K562 (cell line): Measurements from ENCODE around the gene PAIP1. TPM values are rescaled to one million over a fixed set of nuclear protein-coding genes. Genes with fewer than 3 reads are reported as not detected.

Experiments
- LARP7 ChIP-seq: fragments of 450-650 bp; IDR thresholded peaks from 2 replicates; pipeline ENCODE4 v1.6.1; 2016
- polyA plus RNA-seq, 8 experiments: library from polyadenylated mRNA; depleted of rRNA in 4 of 8; stranded (reverse) in 5 of 8; unstranded in 3 of 8; fragments of >200 nt; fragmentation: Nextera tagmentation in 2 of 8; fragmentation: Illumina TruSeq in 1 of 8; extraction: Ambion mirVana in 2 of 8; extraction: Trizol in 1 of 8; gene quantifications; 2 replicates each; pipeline versions ENCODE4 v1.2.1 to v1.2.3, GENCODE V29; 2011 to 2014; ENCODE audit warnings: inconsistent platforms in 1 of 8, missing spikeins in 1 of 8
- total RNA-seq, 7 experiments: library from RNA; depleted of rRNA in 6 of 7; stranded (reverse); fragments of >200 nt in 6 of 7; fragmentation: Illumina TruSeq in 2 of 7; extraction: Trizol in 2 of 7; gene quantifications; 2 replicates each; pipeline versions ENCODE4 v1.2.1 to v1.2.3, GENCODE V29; 2011 to 2021; ENCODE audit warnings: low replicate concordance in 1 of 7
- TF ChIP-seq, protein P1 (sequence below), 2 experiments: fragments of 450-650 bp in 1 of 2; sonication (generic) in 1 of 2; formaldehyde crosslinking in 1 of 2; IDR thresholded peaks; 2 replicates each; pipeline versions ENCODE4 v1.7.1 to v1.9.0; 2016 to 2022; ENCODE audit warnings: inconsistent platforms in 1 of 2, mild to moderate bottlenecking in 1 of 2, missing genetic modification reagents in 1 of 2
- TF ChIP-seq, protein P2 (sequence below), 2 experiments: fragments of 450-650 bp; IDR thresholded peaks; 2 replicates each; pipeline ENCODE4 v1.6.1; 2018; ENCODE audit warnings: mild to moderate bottlenecking in 2 of 2, low read depth in 1 of 2; ENCODE audit not compliant: partially characterized antibody in 2 of 2
- TF ChIP-seq, protein P3 (sequence below): fragments of 250-450 bp; sonication (Bioruptor Pico); IDR thresholded peaks from 2 replicates; pipeline ENCODE4 v1.4.0; 2020; ENCODE audit warnings: borderline replicate concordance
- TF ChIP-seq, protein P4 (sequence below), 2 experiments: fragments of 450-650 bp in 1 of 2; sonication (generic) in 1 of 2; formaldehyde crosslinking; conservative IDR thresholded peaks; 2 replicates each; pipeline versions ENCODE4 v1.4.0 to v1.8.1; 2020 to 2022; ENCODE audit warnings: mild to moderate bottlenecking in 1 of 2, missing genetic modification reagents in 1 of 2

PAIP1 gene
- total and polyA plus RNA-seq, 9 of the 15 experiments (the other 6 are each of a cell fraction or from before 2014, with no cell fraction given), result 51.7 to 181 (median 102) TPM

DNA sequence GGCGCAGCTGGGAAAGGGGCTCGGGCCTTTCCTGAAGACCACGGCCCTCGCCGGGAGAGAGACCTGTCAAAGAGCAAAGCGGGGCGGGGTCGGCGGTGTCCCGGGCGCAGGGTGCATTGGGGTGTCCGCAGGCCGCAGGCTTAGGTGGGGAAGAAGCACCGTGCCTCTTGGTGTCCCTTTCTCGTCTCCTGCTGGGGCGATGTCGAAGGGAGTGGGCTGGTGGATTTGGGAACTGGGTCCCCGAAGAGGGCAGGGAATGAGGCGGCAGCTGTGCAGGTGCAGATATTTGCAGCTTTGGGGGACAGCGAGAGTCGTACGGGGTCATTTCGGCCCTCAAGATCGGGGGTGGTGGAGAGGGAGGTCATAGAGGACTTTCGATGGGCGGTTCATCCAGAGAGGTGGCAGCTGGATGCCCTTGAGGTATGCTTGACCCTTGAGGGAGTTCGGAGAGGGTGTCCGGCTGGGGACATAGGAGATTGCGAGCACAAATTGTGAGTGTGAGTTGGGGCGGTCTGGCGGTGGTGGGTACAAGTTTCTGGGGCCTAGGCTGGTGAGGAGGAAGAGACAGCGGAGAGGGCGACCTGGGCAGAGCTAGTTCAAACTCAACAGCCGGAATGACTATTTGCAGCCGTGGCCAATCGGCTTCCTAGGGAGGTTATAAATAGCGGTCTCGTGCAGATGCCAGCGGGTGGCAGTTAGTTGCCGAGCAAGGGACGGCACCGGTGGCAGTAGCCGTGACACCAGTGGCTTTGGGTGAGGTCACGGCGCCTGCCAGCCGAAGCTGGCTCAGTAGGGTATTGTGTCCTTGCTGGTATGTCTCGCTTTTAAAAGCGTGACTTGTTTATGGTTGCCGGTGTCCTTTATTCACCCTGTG, 46.7 kb upstream of the PAIP1 start (continued):
- TF ChIP-seq, protein P1, sequence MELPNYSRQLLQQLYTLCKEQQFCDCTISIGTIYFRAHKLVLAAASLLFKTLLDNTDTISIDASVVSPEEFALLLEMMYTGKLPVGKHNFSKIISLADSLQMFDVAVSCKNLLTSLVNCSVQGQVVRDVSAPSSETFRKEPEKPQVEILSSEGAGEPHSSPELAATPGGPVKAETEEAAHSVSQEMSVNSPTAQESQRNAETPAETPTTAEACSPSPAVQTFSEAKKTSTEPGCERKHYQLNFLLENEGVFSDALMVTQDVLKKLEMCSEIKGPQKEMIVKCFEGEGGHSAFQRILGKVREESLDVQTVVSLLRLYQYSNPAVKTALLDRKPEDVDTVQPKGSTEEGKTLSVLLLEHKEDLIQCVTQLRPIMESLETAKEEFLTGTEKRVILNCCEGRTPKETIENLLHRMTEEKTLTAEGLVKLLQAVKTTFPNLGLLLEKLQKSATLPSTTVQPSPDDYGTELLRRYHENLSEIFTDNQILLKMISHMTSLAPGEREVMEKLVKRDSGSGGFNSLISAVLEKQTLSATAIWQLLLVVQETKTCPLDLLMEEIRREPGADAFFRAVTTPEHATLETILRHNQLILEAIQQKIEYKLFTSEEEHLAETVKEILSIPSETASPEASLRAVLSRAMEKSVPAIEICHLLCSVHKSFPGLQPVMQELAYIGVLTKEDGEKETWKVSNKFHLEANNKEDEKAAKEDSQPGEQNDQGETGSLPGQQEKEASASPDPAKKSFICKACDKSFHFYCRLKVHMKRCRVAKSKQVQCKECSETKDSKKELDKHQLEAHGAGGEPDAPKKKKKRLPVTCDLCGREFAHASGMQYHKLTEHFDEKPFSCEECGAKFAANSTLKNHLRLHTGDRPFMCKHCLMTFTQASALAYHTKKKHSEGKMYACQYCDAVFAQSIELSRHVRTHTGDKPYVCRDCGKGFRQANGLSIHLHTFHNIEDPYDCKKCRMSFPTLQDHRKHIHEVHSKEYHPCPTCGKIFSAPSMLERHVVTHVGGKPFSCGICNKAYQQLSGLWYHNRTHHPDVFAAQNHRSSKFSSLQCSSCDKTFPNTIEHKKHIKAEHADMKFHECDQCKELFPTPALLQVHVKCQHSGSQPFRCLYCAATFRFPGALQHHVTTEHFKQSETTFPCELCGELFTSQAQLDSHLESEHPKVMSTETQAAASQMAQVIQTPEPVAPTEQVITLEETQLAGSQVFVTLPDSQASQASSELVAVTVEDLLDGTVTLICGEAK (IDR thresholded peaks at IDR 0.05), result peak; percentile 43; the same call in 1 of the 2 replicates
- TF ChIP-seq, protein P1 (CRISPR knock-in tag; IDR thresholded peaks at IDR 0.05), result no peak
- TF ChIP-seq, protein P2, sequence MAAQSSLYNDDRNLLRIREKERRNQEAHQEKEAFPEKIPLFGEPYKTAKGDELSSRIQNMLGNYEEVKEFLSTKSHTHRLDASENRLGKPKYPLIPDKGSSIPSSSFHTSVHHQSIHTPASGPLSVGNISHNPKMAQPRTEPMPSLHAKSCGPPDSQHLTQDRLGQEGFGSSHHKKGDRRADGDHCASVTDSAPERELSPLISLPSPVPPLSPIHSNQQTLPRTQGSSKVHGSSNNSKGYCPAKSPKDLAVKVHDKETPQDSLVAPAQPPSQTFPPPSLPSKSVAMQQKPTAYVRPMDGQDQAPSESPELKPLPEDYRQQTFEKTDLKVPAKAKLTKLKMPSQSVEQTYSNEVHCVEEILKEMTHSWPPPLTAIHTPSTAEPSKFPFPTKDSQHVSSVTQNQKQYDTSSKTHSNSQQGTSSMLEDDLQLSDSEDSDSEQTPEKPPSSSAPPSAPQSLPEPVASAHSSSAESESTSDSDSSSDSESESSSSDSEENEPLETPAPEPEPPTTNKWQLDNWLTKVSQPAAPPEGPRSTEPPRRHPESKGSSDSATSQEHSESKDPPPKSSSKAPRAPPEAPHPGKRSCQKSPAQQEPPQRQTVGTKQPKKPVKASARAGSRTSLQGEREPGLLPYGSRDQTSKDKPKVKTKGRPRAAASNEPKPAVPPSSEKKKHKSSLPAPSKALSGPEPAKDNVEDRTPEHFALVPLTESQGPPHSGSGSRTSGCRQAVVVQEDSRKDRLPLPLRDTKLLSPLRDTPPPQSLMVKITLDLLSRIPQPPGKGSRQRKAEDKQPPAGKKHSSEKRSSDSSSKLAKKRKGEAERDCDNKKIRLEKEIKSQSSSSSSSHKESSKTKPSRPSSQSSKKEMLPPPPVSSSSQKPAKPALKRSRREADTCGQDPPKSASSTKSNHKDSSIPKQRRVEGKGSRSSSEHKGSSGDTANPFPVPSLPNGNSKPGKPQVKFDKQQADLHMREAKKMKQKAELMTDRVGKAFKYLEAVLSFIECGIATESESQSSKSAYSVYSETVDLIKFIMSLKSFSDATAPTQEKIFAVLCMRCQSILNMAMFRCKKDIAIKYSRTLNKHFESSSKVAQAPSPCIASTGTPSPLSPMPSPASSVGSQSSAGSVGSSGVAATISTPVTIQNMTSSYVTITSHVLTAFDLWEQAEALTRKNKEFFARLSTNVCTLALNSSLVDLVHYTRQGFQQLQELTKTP (IDR thresholded peaks at IDR 0.05; ENCODE audit: low read depth in 1 of 2, partially characterized antibody in 2 of 2), result no peak
- TF ChIP-seq, protein P3, sequence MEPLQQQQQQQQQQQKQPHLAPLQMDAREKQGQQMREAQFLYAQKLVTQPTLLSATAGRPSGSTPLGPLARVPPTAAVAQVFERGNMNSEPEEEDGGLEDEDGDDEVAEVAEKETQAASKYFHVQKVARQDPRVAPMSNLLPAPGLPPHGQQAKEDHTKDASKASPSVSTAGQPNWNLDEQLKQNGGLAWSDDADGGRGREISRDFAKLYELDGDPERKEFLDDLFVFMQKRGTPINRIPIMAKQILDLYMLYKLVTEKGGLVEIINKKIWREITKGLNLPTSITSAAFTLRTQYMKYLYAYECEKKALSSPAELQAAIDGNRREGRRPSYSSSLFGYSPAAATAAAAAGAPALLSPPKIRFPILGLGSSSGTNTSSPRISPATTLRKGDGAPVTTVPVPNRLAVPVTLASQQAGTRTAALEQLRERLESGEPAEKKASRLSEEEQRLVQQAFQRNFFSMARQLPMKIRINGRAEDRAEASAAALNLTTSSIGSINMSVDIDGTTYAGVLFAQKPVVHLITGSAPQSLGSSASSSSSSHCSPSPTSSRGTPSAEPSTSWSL (CRISPR knock-in tag), result 0 out of 2 replicates have a peak, but pooled peaks have one; percentile 42
- TF ChIP-seq, protein P4, sequence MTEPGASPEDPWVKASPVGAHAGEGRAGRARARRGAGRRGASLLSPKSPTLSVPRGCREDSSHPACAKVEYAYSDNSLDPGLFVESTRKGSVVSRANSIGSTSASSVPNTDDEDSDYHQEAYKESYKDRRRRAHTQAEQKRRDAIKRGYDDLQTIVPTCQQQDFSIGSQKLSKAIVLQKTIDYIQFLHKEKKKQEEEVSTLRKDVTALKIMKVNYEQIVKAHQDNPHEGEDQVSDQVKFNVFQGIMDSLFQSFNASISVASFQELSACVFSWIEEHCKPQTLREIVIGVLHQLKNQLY (CRISPR knock-in tag; conservative IDR thresholded peaks at IDR 0.05), result 0 out of 4 replicates have a peak, but pooled peaks of 1 of the 2 experiments have one; percentile 34
- TF ChIP-seq LARP7, result 0 out of 2 replicates have a peak, but pooled peaks have one; percentile 36
